Measurements from ENCODE around the gene PARP12.

The PARP12 gene

GRCh38 chr7:140079121-140079536, 16.4 kb upstream of the PARP12 start:
- Histone ChIP-seq H3K9ac (ENCODE audit: low read length in 2 of 2) (no peak overlapping the region), H3K9me3 (ENCODE audit: control insufficient read depth in 2 of 2, low read length in 2 of 2) (no peaks in the 10 kb centered on the region), H3K27ac (ENCODE audit: low read length) (no peak overlapping the region), H3K36me3 (ENCODE audit: control insufficient read depth in 2 of 2, insufficient read depth in 2 of 2, low read length in 2 of 2) (no peaks in the 10 kb centered on the region), H3K4me1 (ENCODE audit: control insufficient read depth, insufficient read depth, low read length) (no peaks in the 10 kb centered on the region), H3K27me3 (ENCODE audit: control insufficient read depth in 1 of 2, insufficient read depth in 2 of 2, low read length in 2 of 2) (peaks cover 0 to 3% of the 10 kb centered on the region in 2 donors), H3K4me3 (ENCODE audit: low read length in 2 of 2) (no peak overlapping the region)

- peaks cover 0 to 3% of the 10 kb centered on the region in 2 donors for H3K27me3 ChIP-seq (ENCODE audit: control insufficient read depth in 1 of 2, insufficient read depth in 2 of 2, low read length in 2 of 2)
- H3K9ac ChIP-seq (ENCODE audit: low read length in 2 of 2): no peak overlapping the region
- H3K27ac ChIP-seq (ENCODE audit: low read length): no peak overlapping the region
- no peak overlapping the region for H3K4me3 ChIP-seq (ENCODE audit: low read length in 2 of 2)
- H3K9me3 ChIP-seq (ENCODE audit: control insufficient read depth in 2 of 2, low read length in 2 of 2): no peaks in the 10 kb centered on the region
- H3K36me3 ChIP-seq (ENCODE audit: control insufficient read depth in 2 of 2, insufficient read depth in 2 of 2, low read length in 2 of 2): no peaks in the 10 kb centered on the region
- no peaks in the 10 kb centered on the region for H3K4me1 ChIP-seq (ENCODE audit: control insufficient read depth, insufficient read depth, low read length)
Measured at GRCh38 chr7:140078392-140078791, 15.6 kb upstream of the PARP12 start.

DNA sequence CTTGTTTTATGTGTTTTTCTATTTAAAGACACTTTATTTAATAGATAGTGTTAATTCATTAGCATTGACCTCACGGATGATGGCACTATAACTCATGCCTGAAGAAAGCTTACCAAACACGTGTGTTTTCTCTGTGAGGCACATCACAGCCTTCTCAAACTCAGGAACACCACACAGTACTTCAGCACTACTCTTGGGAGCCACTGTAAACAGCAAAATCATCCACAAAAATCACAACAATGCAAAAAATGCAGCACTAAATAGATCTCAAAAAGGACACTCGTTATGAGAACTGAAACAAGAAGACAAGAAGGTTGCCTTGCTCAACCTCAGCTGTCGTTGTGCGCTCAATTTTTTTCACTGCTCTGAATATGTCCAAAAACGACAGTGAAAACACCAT, 12.0 kb upstream of the PARP12 start:
- Histone ChIP-seq H3K9ac (ENCODE audit: low read length in 2 of 2) (no peak overlapping the region), H3K36me3 (ENCODE audit: control insufficient read depth in 2 of 2, insufficient read depth in 2 of 2, low read length in 2 of 2) (no peaks in the 10 kb centered on the region), H3K27me3 (ENCODE audit: control insufficient read depth in 1 of 2, insufficient read depth in 2 of 2, low read length in 2 of 2) (peaks cover 0 to 3% of the 10 kb centered on the region in 2 donors), H3K9me3 (ENCODE audit: control insufficient read depth in 2 of 2, low read length in 2 of 2) (no peaks in the 10 kb centered on the region), H3K27ac (ENCODE audit: low read length) (no peak overlapping the region), H3K4me3 (ENCODE audit: low read length in 2 of 2) (no peak overlapping the region), H3K4me1 (ENCODE audit: control insufficient read depth, insufficient read depth, low read length) (no peaks in the 10 kb centered on the region)

DNA sequence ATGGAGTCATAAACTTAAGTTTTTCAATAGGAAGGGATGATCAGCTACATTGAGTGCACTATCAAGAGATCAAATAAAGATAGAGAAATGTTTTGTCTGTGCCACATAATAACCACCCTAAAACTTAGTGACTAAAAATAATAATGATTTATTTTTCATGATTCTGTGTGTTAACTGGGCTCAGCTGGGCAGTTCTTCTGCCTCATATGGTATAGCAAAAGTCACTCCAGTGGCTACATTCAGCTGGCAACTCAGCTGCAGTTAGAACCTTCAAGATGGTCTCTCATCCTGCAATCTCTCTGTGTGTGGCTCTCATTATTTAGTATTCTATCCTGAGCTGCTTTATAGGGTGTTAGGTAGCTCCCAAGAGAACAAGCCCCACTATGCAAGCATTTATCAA, 7.8 kb upstream of the PARP12 start:
- no peaks in the 10 kb centered on the region for H3K27me3 ChIP-seq (ENCODE audit: control insufficient read depth in 1 of 2, insufficient read depth in 2 of 2, low read length in 2 of 2)
- no peaks in the 10 kb centered on the region for H3K4me1 ChIP-seq (ENCODE audit: control insufficient read depth, insufficient read depth, low read length)
- H3K36me3 ChIP-seq (ENCODE audit: control insufficient read depth in 2 of 2, insufficient read depth in 2 of 2, low read length in 2 of 2): no peaks in the 10 kb centered on the region
- no peak overlapping the region for H3K9ac ChIP-seq (ENCODE audit: low read length in 2 of 2)
- H3K4me3 ChIP-seq (ENCODE audit: low read length in 2 of 2): no peak overlapping the region
- no peak overlapping the region for H3K27ac ChIP-seq (ENCODE audit: low read length)
- peaks cover 0 to 3% of the 10 kb centered on the region in 2 donors for H3K9me3 ChIP-seq (ENCODE audit: control insufficient read depth in 2 of 2, low read length in 2 of 2)

- H3K27ac ChIP-seq (ENCODE audit: low read length): no peak overlapping the region
- no peak overlapping the region for H3K4me3 ChIP-seq (ENCODE audit: low read length in 2 of 2)
- no peaks in the 10 kb centered on the region for H3K27me3 ChIP-seq (ENCODE audit: control insufficient read depth in 1 of 2, insufficient read depth in 2 of 2, low read length in 2 of 2)
- no peak overlapping the region for H3K9ac ChIP-seq (ENCODE audit: low read length in 2 of 2)
- H3K36me3 ChIP-seq (ENCODE audit: control insufficient read depth in 2 of 2, insufficient read depth in 2 of 2, low read length in 2 of 2): no peaks in the 10 kb centered on the region
- no peaks in the 10 kb centered on the region for H3K4me1 ChIP-seq (ENCODE audit: control insufficient read depth, insufficient read depth, low read length)
- H3K9me3 ChIP-seq (ENCODE audit: control insufficient read depth in 2 of 2, low read length in 2 of 2): peaks cover 0 to 3% of the 10 kb centered on the region in 2 donors
Measured at GRCh38 chr7:140069298-140069949, 6.7 kb upstream of the PARP12 start.

- Histone ChIP-seq H3K27ac (ENCODE audit: low read length) (no peak overlapping the region), H3K36me3 (ENCODE audit: control insufficient read depth in 2 of 2, insufficient read depth in 2 of 2, low read length in 2 of 2) (no peaks in the 10 kb centered on the region), H3K27me3 (ENCODE audit: control insufficient read depth in 1 of 2, insufficient read depth in 2 of 2, low read length in 2 of 2) (no peaks in the 10 kb centered on the region), H3K4me1 (ENCODE audit: control insufficient read depth, insufficient read depth, low read length) (no peaks in the 10 kb centered on the region), H3K9me3 (ENCODE audit: control insufficient read depth in 2 of 2, low read length in 2 of 2) (peaks cover 0 to 3% of the 10 kb centered on the region in 2 donors), H3K9ac (ENCODE audit: low read length in 2 of 2) (no peak overlapping the region), H3K4me3 (ENCODE audit: low read length in 2 of 2) (no peak overlapping the region)
Measured at GRCh38 chr7:140068033-140068432, 5.3 kb upstream of the PARP12 start.

GRCh38 chr7:140067052-140067451, 4.3 kb upstream of the PARP12 start:
- peaks cover 0 to 3% of the 10 kb centered on the region in 2 donors for H3K9me3 ChIP-seq (ENCODE audit: control insufficient read depth in 2 of 2, low read length in 2 of 2)
- no peaks in the 10 kb centered on the region for H3K36me3 ChIP-seq (ENCODE audit: control insufficient read depth in 2 of 2, insufficient read depth in 2 of 2, low read length in 2 of 2)
- H3K27ac ChIP-seq (ENCODE audit: low read length): no peak overlapping the region
- no peak overlapping the region for H3K9ac ChIP-seq (ENCODE audit: low read length in 2 of 2)
- no peaks in the 10 kb centered on the region for H3K27me3 ChIP-seq (ENCODE audit: control insufficient read depth in 1 of 2, insufficient read depth in 2 of 2, low read length in 2 of 2)
- peaks cover 1% of the 10 kb centered on the region for H3K4me1 ChIP-seq (ENCODE audit: control insufficient read depth, insufficient read depth, low read length)
- no peak overlapping the region for H3K4me3 ChIP-seq (ENCODE audit: low read length in 2 of 2)

- H3K4me1 ChIP-seq (ENCODE audit: control insufficient read depth, insufficient read depth, low read length): peaks cover 26% of the 10 kb centered on the region
- peaks cover 0 to 1% of the 10 kb centered on the region in 2 donors for H3K36me3 ChIP-seq (ENCODE audit: control insufficient read depth in 2 of 2, insufficient read depth in 2 of 2, low read length in 2 of 2)
- peak overlapping the region; percentile 77 for H3K27ac ChIP-seq (ENCODE audit: low read length)
- H3K9ac ChIP-seq (ENCODE audit: low read length in 2 of 2): peak overlapping the region; percentile 64 to 86
- peaks cover 0 to 2% of the 10 kb centered on the region in 2 donors for H3K9me3 ChIP-seq (ENCODE audit: control insufficient read depth in 2 of 2, low read length in 2 of 2)
- no peaks in the 10 kb centered on the region for H3K27me3 ChIP-seq (ENCODE audit: control insufficient read depth in 1 of 2, insufficient read depth in 2 of 2, low read length in 2 of 2)
- H3K4me3 ChIP-seq (ENCODE audit: low read length in 2 of 2): peak overlapping the region; percentile 85 to 86
Measured at GRCh38 chr7:140062118-140062527, 628 bp downstream of the PARP12 start.

- Histone ChIP-seq H3K4me3 (ENCODE audit: low read length in 2 of 2) (peak overlapping the region; percentile 85 to 86), H3K4me1 (ENCODE audit: control insufficient read depth, insufficient read depth, low read length) (peaks cover 26% of the 10 kb centered on the region), H3K27me3 (ENCODE audit: control insufficient read depth in 1 of 2, insufficient read depth in 2 of 2, low read length in 2 of 2) (no peaks in the 10 kb centered on the region), H3K36me3 (ENCODE audit: control insufficient read depth in 2 of 2, insufficient read depth in 2 of 2, low read length in 2 of 2) (peaks cover 0 to 2% of the 10 kb centered on the region in 2 donors), H3K27ac (ENCODE audit: low read length) (peak overlapping the region; percentile 31), H3K9ac (ENCODE audit: low read length in 2 of 2) (peak overlapping the region; percentile 2 to 86), H3K9me3 (ENCODE audit: control insufficient read depth in 2 of 2, low read length in 2 of 2) (no peaks in the 10 kb centered on the region)
Measured at GRCh38 chr7:140061607-140061930, 1.2 kb downstream of the PARP12 start.

DNA sequence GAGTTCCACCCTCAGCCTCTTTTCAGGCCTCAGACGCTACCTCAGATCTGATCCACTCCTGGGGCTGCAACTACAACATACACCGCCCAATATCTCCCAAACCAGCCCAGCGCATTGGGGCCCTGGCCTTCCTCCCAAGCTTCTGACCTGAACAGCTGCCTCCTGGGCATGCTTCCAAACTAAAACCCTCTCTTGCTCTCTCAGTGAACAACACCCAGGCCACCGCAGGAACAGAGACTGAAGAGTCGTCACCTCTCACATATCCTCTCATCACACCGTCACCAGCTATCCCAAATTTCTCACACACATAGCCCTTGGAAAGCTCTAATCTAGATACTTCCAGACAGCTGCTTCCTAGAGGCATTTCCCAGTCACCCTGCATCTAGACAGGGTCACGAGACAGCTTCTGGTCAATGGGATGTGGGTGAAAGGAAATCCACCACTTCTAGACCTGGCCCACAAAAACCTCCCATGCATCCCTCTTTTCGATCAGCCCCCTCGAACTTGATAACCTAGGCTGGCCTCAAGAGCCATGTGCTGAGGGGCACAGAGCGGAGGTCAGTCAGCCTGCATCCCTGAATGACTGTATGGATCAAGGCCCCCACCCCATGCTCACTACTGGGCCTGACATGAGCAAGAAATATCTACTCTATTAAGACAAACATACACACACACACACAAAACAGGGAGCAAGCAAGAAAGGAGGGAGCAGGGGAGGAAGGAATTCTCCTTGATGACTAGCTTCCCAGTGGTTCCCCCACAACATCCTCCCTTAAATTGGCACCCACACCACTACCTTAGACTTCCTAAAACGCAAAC, 1.8 kb downstream of the PARP12 start:
- no peaks in the 10 kb centered on the region for H3K9me3 ChIP-seq (ENCODE audit: control insufficient read depth in 2 of 2, low read length in 2 of 2)
- H3K27ac ChIP-seq (ENCODE audit: low read length): peak overlapping the region; percentile 31
- H3K9ac ChIP-seq (ENCODE audit: low read length in 2 of 2): no peak overlapping the region
- peaks cover 0 to 4% of the 10 kb centered on the region in 2 donors for H3K36me3 ChIP-seq (ENCODE audit: control insufficient read depth in 2 of 2, insufficient read depth in 2 of 2, low read length in 2 of 2)
- peak overlapping the region; percentile 85 to 86 for H3K4me3 ChIP-seq (ENCODE audit: low read length in 2 of 2)
- H3K4me1 ChIP-seq (ENCODE audit: control insufficient read depth, insufficient read depth, low read length): peaks cover 26% of the 10 kb centered on the region
- no peaks in the 10 kb centered on the region for H3K27me3 ChIP-seq (ENCODE audit: control insufficient read depth in 1 of 2, insufficient read depth in 2 of 2, low read length in 2 of 2)

GRCh38 chr7:140060243-140060630, 2.5 kb downstream of the PARP12 start:
- Histone ChIP-seq H3K27me3 (ENCODE audit: control insufficient read depth in 1 of 2, insufficient read depth in 2 of 2, low read length in 2 of 2) (no peaks in the 10 kb centered on the region), H3K27ac (ENCODE audit: low read length) (no peak overlapping the region), H3K36me3 (ENCODE audit: control insufficient read depth in 2 of 2, insufficient read depth in 2 of 2, low read length in 2 of 2) (peaks cover 0 to 4% of the 10 kb centered on the region in 2 donors), H3K4me3 (ENCODE audit: low read length in 2 of 2) (no peak overlapping the region), H3K4me1 (ENCODE audit: control insufficient read depth, insufficient read depth, low read length) (peaks cover 26% of the 10 kb centered on the region), H3K9ac (ENCODE audit: low read length in 2 of 2) (no peak overlapping the region), H3K9me3 (ENCODE audit: control insufficient read depth in 2 of 2, low read length in 2 of 2) (no peaks in the 10 kb centered on the region)

Measured in stomach smooth muscle (tissue), 2 donors.